Stimulated activated CD8-positive, alpha-beta memory T cell treated with anti-CD3 and anti-CD28 coated beads, Interleukin-4, amount 100 ng/mL, for 48 hours (primary cell): Measurements from ENCODE around the gene MRGPRX2.
A peak's percentile ranks its signal among the peaks of the same experiment; 100 is the strongest.

ENCODE experiments used
- DNase-seq: peaks from one replicate; pipeline ENCODE4 v3.0.0-alpha.2; 2020

The MRGPRX2 gene

GRCh38 chr11:19073454-19074415 is 13.2 kb upstream of the MRGPRX2 start:
- DNase-seq = no peak

GRCh38 chr11:19072464-19072863 is 11.9 kb upstream of the MRGPRX2 start:
- DNase-seq = no peak

- peak; percentile 72 for DNase-seq
These were observed 10.7 kb upstream of the MRGPRX2 start for GRCh38 chr11:19071255-19071654.

- no peak for DNase-seq
These were observed 684 bp downstream of the MRGPRX2 start for GRCh38 chr11:19059833-19060232.

GRCh38 chr11:19055905-19056304 is 4.6 kb downstream of the MRGPRX2 start:
- DNase-seq = no peak

GRCh38 chr11:19055016-19055415 is 5.5 kb downstream of the MRGPRX2 start:
- DNase-seq = no peak

GRCh38 chr11:19053909-19054308 is 6.6 kb downstream of the MRGPRX2 start:
- no peak for DNase-seq

GRCh38 chr11:19050281-19050680 is 10.2 kb downstream of the MRGPRX2 start:
- DNase-seq = no peak

- no peak for DNase-seq
These were observed 11.2 kb downstream of the MRGPRX2 start for GRCh38 chr11:19049351-19049750.

GRCh38 chr11:19040051-19040450 is 20.5 kb downstream of the MRGPRX2 start:
- DNase-seq = no peak

GRCh38 chr11:19039409-19039808 is 21.1 kb downstream of the MRGPRX2 start:
- no peak for DNase-seq

- DNase-seq = no peak
These were observed 27.5 kb downstream of the MRGPRX2 start for GRCh38 chr11:19032990-19033389.

GRCh38 chr11:19027829-19028595 is 32.5 kb downstream of the MRGPRX2 start:
- DNase-seq = no peak

- DNase-seq = no peak
These were observed 33.7 kb downstream of the MRGPRX2 start for GRCh38 chr11:19026862-19027261.

GRCh38 chr11:19025481-19026406 is 34.8 kb downstream of the MRGPRX2 start:
- DNase-seq = no peak

- DNase-seq = no peak
These were observed 39.7 kb downstream of the MRGPRX2 start for GRCh38 chr11:19020831-19021230.

- DNase-seq = no peak
These were observed 41.6 kb downstream of the MRGPRX2 start for GRCh38 chr11:19018901-19019300.

- no peak for DNase-seq
These were observed 47.2 kb downstream of the MRGPRX2 start for GRCh38 chr11:19013181-19013857.

GRCh38 chr11:19012636-19013035 is 47.9 kb downstream of the MRGPRX2 start:
- no peak for DNase-seq
